WTC11 (cell line): Measurements from ENCODE around the gene COPS3. TPM values are rescaled to one million over a fixed set of nuclear protein-coding genes. Genes with fewer than 3 reads are reported as not detected.

Source experiments
- ATAC-seq: fragments of 200-7000 bp; cut with Tn5 transposase; 2 replicates; pipeline ENCODE4 v1.10.0; 2021; ENCODE audit warnings: mild to moderate bottlenecking, moderate library complexity
- CTCF ChIA-PET: fragments of 300-600 bp; sonication (Branson Sonifier 250); formaldehyde crosslinking; loops from one replicate; lab custom pipeline; 2021; ENCODE audit warnings: antibody characterized with exemption; lab: Charles Lee
- POLR2A ChIA-PET: fragments of 350-600 bp; sonication (Branson Sonifier 250); formaldehyde crosslinking; loops from one replicate; lab custom pipeline; 2021; ENCODE audit warnings: antibody characterized with exemption; lab: Charles Lee
- DNase-seq: peaks from one replicate; pipeline ENCODE4 v3.0.0; 2021; ENCODE audit warnings: low spot score
- H3K27ac Mint-ChIP-seq: 2 replicates; pipeline ENCODE4 v1.8.0; 2021; ENCODE audit warnings: mixed read lengths
- H3K27me3 Mint-ChIP-seq: 2 replicates; pipeline ENCODE4 v1.8.0; 2021; ENCODE audit warnings: low read depth, mild to moderate bottlenecking, moderate library complexity, mixed read lengths
- H3K36me3 Mint-ChIP-seq: 2 replicates; pipeline ENCODE4 v1.8.0; 2021; ENCODE audit warnings: mixed read lengths
- H3K4me1 Mint-ChIP-seq: 2 replicates; pipeline ENCODE4 v1.8.0; 2022; ENCODE audit warnings: mixed read lengths
- H3K4me3 Mint-ChIP-seq: 2 replicates; pipeline ENCODE4 v1.8.0; 2021; ENCODE audit warnings: mild to moderate bottlenecking, moderate library complexity, mixed read lengths
- H3K9me3 Mint-ChIP-seq: 2 replicates; pipeline ENCODE4 v1.8.0; 2021; ENCODE audit warnings: mixed read lengths
- ATF3 ChIP-seq: sonication (generic); formaldehyde crosslinking; conservative IDR thresholded peaks from 2 replicates; pipeline ENCODE4 v1.8.1; 2022; ENCODE audit warnings: mild to moderate bottlenecking, missing genetic modification reagents
- E2F4 ChIP-seq: sonication (generic); formaldehyde crosslinking; IDR thresholded peaks from 2 replicates; pipeline ENCODE4 v1.8.1; 2022; ENCODE audit warnings: low read depth, mild to moderate bottlenecking, moderate library complexity, missing genetic modification reagents, borderline replicate concordance
- E2F5 ChIP-seq: sonication (generic); formaldehyde crosslinking; IDR thresholded peaks from 2 replicates; pipeline ENCODE4 v1.8.1; 2022; ENCODE audit warnings: mild to moderate bottlenecking, moderate library complexity, missing genetic modification reagents
- EMX1 ChIP-seq: fragments of 250-450 bp; sonication (Bioruptor Pico); IDR thresholded peaks from 2 replicates; pipeline ENCODE4 v1.8.0; 2021; ENCODE audit warnings: mild to moderate bottlenecking
- FOXJ3 ChIP-seq: sonication (generic); formaldehyde crosslinking; IDR thresholded peaks from 2 replicates; pipeline ENCODE4 v1.9.0; 2021; ENCODE audit warnings: missing genetic modification reagents, mild to moderate bottlenecking, borderline replicate concordance
- FOXP1 ChIP-seq: sonication (generic); formaldehyde crosslinking; IDR thresholded peaks from 2 replicates; pipeline ENCODE4 v1.8.0; 2022; ENCODE audit warnings: missing genetic modification reagents, mild to moderate bottlenecking, moderate library complexity, borderline replicate concordance
- HMGA2 ChIP-seq: fragments of 250-450 bp; sonication (Bioruptor Pico); IDR thresholded peaks from 2 replicates; pipeline ENCODE4 v1.4.0; 2021; ENCODE audit warnings: mild to moderate bottlenecking, moderate library complexity
- IRF2 ChIP-seq: sonication (generic); formaldehyde crosslinking; IDR thresholded peaks from 2 replicates; pipeline ENCODE4 v1.8.0; 2022; ENCODE audit warnings: low read depth, missing genetic modification reagents, borderline replicate concordance
- JUN ChIP-seq: sonication (generic); formaldehyde crosslinking; IDR thresholded peaks from 2 replicates; pipeline ENCODE4 v1.8.0; 2023; ENCODE audit warnings: mild to moderate bottlenecking, missing genetic modification reagents
- MAX ChIP-seq: sonication (generic); formaldehyde crosslinking; IDR thresholded peaks from 2 replicates; pipeline ENCODE4 v1.8.0; 2022; ENCODE audit warnings: mild to moderate bottlenecking, missing genetic modification reagents
- NFATC4 ChIP-seq: fragments of 250-450 bp; sonication (Bioruptor Pico); IDR thresholded peaks from 2 replicates; pipeline ENCODE4 v1.9.0; 2021; ENCODE audit warnings: mild to moderate bottlenecking
- NR1H2 ChIP-seq: sonication (generic); formaldehyde crosslinking; IDR thresholded peaks from 2 replicates; pipeline ENCODE4 v1.9.0; 2021; ENCODE audit warnings: mild to moderate bottlenecking, moderate library complexity, missing genetic modification reagents
- SMAD3 ChIP-seq: sonication (generic); formaldehyde crosslinking; IDR thresholded peaks from 2 replicates; pipeline ENCODE4 v1.8.0; 2022; ENCODE audit warnings: missing genetic modification reagents, mild to moderate bottlenecking, borderline replicate concordance
- TCF7 ChIP-seq: sonication (generic); formaldehyde crosslinking; IDR thresholded peaks from 2 replicates; pipeline ENCODE4 v1.8.0; 2022; ENCODE audit warnings: mild to moderate bottlenecking, low read depth, missing genetic modification reagents, moderate library complexity
- TEAD1 ChIP-seq: sonication (generic); formaldehyde crosslinking; IDR thresholded peaks from 2 replicates; pipeline ENCODE4 v1.8.0; 2022; ENCODE audit warnings: mild to moderate bottlenecking, missing genetic modification reagents
- USF1 ChIP-seq: sonication (generic); formaldehyde crosslinking; IDR thresholded peaks from 2 replicates; pipeline ENCODE4 v1.8.0; 2022; ENCODE audit warnings: mild to moderate bottlenecking, missing genetic modification reagents
- USF2 ChIP-seq: sonication (generic); formaldehyde crosslinking; IDR thresholded peaks from 2 replicates; pipeline ENCODE4 v1.8.1; 2023; ENCODE audit warnings: mild to moderate bottlenecking, missing genetic modification reagents, moderate library complexity
- ZBTB21 ChIP-seq: sonication (generic); formaldehyde crosslinking; IDR thresholded peaks from 2 replicates; pipeline ENCODE4 v1.8.1; 2023; ENCODE audit warnings: mild to moderate bottlenecking, missing genetic modification reagents, borderline replicate concordance
- ZMAT4 ChIP-seq: fragments of 250-450 bp; sonication (Bioruptor Pico); IDR thresholded peaks from 2 replicates; pipeline ENCODE4 v1.9.0; 2021; ENCODE audit warnings: mild to moderate bottlenecking
- ZNF121 ChIP-seq: sonication (generic); formaldehyde crosslinking; IDR thresholded peaks from 2 replicates; pipeline ENCODE4 v1.8.0; 2023; ENCODE audit warnings: missing genetic modification reagents
- ZNF138 ChIP-seq: sonication (generic); formaldehyde crosslinking; conservative IDR thresholded peaks from 2 replicates; pipeline ENCODE4 v1.8.1; 2022; ENCODE audit warnings: mild to moderate bottlenecking, moderate library complexity, missing genetic modification reagents
- ZNF396 ChIP-seq: fragments of 250-450 bp; sonication (Bioruptor Pico); IDR thresholded peaks from 2 replicates; pipeline ENCODE4 v1.8.0; 2021; ENCODE audit warnings: mild to moderate bottlenecking, moderate library complexity, borderline replicate concordance
- ZNF512 ChIP-seq: sonication (generic); formaldehyde crosslinking; IDR thresholded peaks from 2 replicates; pipeline ENCODE4 v1.8.1; 2022; ENCODE audit warnings: missing genetic modification reagents, borderline replicate concordance
- ZNF532 ChIP-seq: fragments of 250-450 bp; sonication (Bioruptor Pico); IDR thresholded peaks from 2 replicates; pipeline ENCODE4 v1.9.0; 2021; ENCODE audit warnings: mild to moderate bottlenecking, borderline replicate concordance
- ZNF671 ChIP-seq: fragments of 250-450 bp; sonication (Bioruptor Pico); IDR thresholded peaks from 2 replicates; pipeline ENCODE4 v1.8.0; 2021; ENCODE audit warnings: mild to moderate bottlenecking
- total RNA-seq: library from RNA; stranded (reverse); gene quantifications from 3 replicates; pipeline ENCODE4 v1.2.3, GENCODE V29; 2021

The COPS3 gene
- total RNA-seq, 1 experiment from 2014 or later, result 78.3 TPM

GRCh38 chr17:17235212-17236174 is 45.6 kb downstream of the COPS3 start:
- no peak for DNase-seq
- H3K4me3 Mint-ChIP-seq, result peak overlapping the region; percentile 92
- CTCF ChIA-PET, result interaction anchor here (0.6 to 1.4 kb wide), 3 partner anchors 34 to 208 kb away, joined by 3 to 5 read pairs (median 3); no protein-coding TSS in a partner anchor
- H3K27ac Mint-ChIP-seq, result no peak overlapping the region
- POLR2A ChIA-PET, result no interaction called here
- no peaks in the 10 kb centered on the region for H3K9me3 Mint-ChIP-seq
- H3K4me1 Mint-ChIP-seq, result peaks cover 21% of the 10 kb centered on the region
- H3K27me3 Mint-ChIP-seq, result no peaks in the 10 kb centered on the region
- peaks cover 15% of the 10 kb centered on the region for H3K36me3 Mint-ChIP-seq
- no peak for TF ChIP-seq ZNF121 (CRISPR knock-in tag)
- TF ChIP-seq ZNF532 (CRISPR knock-in tag), result no peak
- no peak for TF ChIP-seq ZNF396 (CRISPR knock-in tag)
- TF ChIP-seq TCF7 (CRISPR knock-in tag), result no peak
- TF ChIP-seq JUN (CRISPR knock-in tag), result no peak
- no peak for TF ChIP-seq ZMAT4 (CRISPR knock-in tag)
- TF ChIP-seq NR1H2 (CRISPR knock-in tag), result no peak
- no peak for TF ChIP-seq ZNF512 (CRISPR knock-in tag)
- TF ChIP-seq HMGA2, result no peak
- TF ChIP-seq NFATC4, result no peak
- no peak for TF ChIP-seq MAX (CRISPR knock-in tag)
- no peak for TF ChIP-seq EMX1 (CRISPR knock-in tag)
- no peak for TF ChIP-seq ZBTB21 (CRISPR knock-in tag)
- no peak for TF ChIP-seq E2F4 (CRISPR knock-in tag)
- TF ChIP-seq SMAD3, result no peak
- TF ChIP-seq FOXJ3 (CRISPR knock-in tag), result no peak
- ATAC-seq, result no peak

GRCh38 chr17:17232303-17232621 is 48.8 kb downstream of the COPS3 start:
- Mint-ChIP-seq H3K27me3 (no peaks in the 10 kb centered on the region), H3K4me3 (no peak overlapping the region), H3K9me3 (no peaks in the 10 kb centered on the region), H3K4me1 (peaks cover 15% of the 10 kb centered on the region), H3K36me3 (peaks cover 40% of the 10 kb centered on the region), H3K27ac (no peak overlapping the region)
- DNase-seq (no peak), ATAC-seq (no peak)
- ChIA-PET CTCF (no interaction called here), POLR2A (no interaction called here)
- no peak for TF ChIP-seq IRF2 (CRISPR knock-in tag)
- no peak for TF ChIP-seq FOXP1 (CRISPR knock-in tag)
- no peak for TF ChIP-seq ATF3 (CRISPR knock-in tag)
- TF ChIP-seq USF1 (CRISPR knock-in tag), result no peak
- TF ChIP-seq ZNF671, result no peak
- TF ChIP-seq USF2 (CRISPR knock-in tag), result no peak
- no peak for TF ChIP-seq ZNF138 (CRISPR knock-in tag)
- TF ChIP-seq E2F5 (CRISPR knock-in tag), result no peak
- TF ChIP-seq TEAD1 (CRISPR knock-in tag), result no peak
